Measurements from ENCODE around the gene STAT4.

The STAT4 gene

GRCh38 chr2:191078165-191078867 lies 72.5 kb downstream of the STAT4 start:
- no peak for DNase-seq

DNA sequence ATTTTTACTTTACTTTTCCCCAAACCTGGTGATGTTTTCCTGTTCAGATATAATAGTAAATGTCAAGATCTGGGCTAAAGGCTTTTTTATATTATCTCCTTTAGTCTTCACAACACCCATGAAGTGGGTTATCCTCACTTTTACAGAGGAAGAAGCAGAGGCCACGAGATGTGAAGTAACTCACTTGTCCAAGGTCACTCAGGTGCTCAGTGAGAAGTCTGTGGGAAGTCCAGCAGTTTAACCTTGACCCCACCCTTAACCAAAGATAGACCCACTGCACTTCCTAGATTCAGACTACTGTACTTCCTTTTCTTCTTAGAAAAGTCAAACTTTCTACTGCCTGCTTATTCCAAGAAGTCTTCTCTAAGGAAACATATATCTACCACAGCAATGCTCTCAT lies 80.5 kb downstream of the STAT4 start:
- DNase-seq = no peak

DNA sequence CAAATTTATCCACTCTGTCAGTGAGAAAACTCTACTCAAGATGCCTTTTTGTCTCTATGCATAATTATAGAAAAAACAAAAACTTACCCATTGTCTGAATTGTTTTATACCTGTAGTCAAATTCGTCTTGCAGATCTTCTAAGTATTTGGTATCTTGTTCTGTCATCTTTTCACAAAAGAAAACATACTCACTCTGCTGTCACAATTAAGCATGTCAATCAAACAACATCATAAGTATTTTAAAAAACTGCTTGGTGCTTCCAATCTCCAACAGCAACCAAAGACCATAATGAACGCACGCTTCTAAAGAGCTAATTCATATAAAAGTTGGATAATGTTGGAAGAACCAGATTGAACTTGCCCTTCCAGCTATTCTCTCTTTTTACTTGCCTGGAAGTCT lies 81.2 kb downstream of the STAT4 start:
- no peak for DNase-seq

- DNase-seq = no peak
Observed at GRCh38 chr2:191066919-191067233, 83.9 kb downstream of the STAT4 start.

DNA sequence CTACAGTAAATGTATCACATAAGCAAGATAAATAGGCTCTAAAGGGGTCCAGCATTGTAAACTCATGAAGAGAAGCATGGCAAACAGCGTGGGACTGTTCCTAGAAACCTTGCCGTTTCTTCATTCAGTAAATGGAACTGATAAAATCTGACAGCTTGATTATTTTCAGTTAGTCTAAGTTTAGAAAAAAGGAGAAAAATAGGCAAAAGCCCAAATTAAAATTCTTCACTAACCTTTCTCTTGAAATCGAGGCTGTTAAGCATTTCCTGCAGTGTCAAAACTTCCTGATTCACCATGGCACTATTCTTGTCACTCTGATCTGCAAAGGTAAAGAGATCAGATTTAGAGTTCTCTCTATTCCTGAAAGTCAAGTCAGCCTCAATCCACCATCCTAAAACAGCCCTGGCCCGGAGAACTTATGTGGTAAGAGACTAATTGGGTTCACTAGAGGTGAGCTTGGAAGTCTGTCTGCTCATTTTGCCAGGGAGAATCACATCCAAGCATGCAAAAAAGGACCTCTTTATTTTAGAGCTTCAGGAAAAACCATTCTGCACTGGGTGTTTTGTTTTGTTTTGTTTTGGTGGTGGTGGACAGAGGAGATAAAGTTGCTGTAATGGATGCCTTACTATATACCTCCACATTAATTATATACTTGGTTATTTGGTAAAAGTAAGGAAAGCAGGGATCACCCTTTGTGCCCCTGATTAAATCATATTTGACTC lies 84.4 kb downstream of the STAT4 start:
- DNase-seq = no peak

DNA sequence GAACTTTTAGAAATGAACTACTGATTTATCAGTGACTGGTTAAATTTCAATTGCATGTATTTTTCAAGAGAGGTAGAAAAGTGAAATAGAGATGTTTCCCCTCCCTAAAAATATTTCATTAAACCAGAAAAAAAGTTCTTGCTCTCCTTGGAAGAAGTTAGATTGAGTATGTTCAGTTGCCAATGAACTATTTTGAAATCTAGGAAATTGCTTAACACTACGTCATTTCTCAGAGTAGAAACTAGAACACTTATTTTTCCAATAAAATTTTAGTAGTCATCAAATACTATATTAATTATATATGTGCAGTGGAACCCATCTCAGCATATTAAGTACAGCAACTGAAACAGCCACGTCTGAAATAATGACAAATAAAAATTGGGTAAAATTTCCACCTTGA lies 85.0 kb downstream of the STAT4 start:
- no peak for DNase-seq

DNA sequence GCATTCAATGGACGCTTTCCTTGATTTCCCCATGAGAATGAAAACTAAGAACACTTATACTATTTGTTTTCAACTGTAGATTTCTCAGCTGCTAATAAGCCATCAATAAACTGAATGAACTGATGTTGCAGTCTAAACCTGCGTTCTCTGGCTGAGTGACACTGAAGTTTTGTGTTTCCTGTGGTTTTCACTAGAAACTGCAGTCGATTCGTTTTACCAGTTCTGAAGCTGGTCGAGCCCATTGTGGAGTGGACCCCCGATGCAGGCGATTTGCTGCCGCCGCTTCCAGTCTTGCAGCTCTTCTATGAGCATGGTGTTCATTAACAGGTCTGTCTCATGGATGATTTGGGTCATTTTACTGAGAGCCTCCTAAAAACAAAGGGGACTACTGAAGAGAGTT lies 86.2 kb downstream of the STAT4 start:
- DNase-seq = peak; percentile 4 to 9

DNA sequence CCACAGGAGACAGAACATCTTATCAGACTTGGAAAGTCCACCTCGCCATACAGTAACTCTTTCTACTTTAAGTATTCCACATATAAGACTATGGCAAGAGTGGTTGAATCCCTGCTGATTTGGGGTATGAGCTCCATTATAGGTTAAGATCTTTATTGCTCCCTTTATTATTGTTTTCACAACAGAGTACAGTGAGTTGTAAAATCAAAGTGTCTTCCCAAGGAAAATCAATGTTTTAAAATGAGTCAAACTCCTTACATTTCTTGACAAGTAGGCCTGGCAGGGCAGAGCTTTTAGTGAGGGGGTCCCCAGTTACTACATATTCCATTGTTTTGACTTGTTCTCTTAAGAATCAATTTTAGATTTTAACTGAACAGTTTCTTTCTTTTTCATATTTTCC lies 87.2 kb downstream of the STAT4 start:
- no peak for DNase-seq

DNA sequence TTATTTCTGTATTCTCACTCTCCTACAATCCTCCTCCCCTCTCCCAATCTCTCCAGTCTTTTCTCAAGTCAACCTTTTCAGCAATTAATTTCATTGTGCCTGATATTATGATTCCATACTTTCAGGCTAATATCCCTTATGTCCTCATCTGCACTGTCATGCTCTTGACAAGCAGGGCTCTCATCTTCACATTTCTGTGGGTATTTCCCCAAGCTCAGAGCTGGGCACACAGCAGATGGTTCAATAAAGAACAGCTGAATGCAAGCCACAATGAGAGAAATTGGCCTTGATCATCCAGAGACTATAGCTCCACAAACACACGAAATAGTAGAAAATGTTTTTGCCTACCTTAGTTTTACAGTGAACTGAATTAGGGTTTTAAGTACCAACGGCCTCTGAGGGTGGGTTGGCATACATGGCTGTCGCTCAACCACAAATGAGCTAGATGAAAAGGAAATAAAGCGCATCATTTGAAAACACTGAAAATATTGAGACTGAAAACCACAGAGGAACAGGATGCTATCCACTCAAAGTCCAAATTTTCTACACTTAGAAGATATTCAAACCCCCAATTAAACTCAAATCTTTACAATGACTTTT lies 89.3 kb downstream of the STAT4 start:
- DNase-seq = no peak

DNA sequence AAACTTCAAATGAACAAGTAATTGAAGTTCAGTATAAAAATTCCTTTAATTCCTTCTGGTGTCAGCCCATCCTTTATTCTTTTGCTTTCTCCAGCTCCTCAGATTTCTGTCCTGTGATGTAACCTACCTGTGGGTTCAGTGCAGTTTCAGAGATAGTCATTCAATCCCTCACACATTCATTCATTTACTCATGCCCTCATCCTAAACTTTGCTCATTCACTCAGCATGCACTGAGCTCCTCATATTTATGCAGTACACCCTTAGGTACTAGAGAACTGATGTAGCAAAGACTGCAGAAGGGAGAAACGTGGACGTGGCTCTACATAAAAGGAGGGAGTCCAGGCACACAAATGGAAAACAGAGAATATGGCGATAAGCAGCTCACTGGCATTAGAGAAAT lies 91.5 kb downstream of the STAT4 start:
- no peak for DNase-seq

GRCh38 chr2:191056228-191056627 lies 94.6 kb downstream of the STAT4 start:
- DNase-seq = no peak

DNA sequence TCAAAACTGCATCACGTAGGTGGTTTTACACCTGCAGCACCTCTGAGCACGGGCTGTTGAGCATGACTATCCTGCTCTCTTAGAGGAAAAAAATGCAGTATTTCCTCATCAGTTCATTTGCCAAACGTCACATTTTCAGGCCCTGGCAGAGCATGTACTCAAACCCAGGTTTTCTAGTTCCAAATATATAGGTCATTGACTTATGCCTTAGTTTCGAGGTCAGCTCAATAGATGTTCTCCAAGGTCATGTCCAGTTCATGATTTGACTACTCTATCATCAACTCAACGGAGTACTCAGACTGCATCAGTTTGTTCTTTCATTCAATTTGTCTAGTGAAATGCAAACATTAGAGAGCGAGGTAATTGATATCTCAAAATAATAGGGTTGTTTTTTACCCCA lies 97.5 kb downstream of the STAT4 start:
- DNase-seq = no peak

- DNase-seq = no peak
Observed at GRCh38 chr2:191051825-191052778, 98.7 kb downstream of the STAT4 start.

- no peak for DNase-seq
Observed at GRCh38 chr2:191051177-191051576, 99.6 kb downstream of the STAT4 start.

DNA sequence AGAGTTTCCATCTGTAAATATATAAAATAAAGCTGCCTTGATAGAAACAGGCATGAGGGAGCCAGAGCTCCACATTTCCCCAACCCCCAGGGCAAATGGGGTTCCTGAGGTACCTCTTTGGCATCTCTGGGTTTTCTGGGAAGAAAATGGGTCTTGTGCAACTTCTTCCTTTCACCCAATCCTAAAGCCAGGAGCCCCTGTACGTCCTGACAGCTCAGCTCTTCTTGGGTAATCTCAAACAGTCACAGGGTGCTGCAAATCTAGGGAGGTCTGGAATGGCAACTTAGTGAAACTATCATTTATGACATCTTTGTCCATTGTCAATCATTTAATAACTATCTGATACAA lies 100.2 kb downstream of the STAT4 start:
- no peak for DNase-seq

DNA sequence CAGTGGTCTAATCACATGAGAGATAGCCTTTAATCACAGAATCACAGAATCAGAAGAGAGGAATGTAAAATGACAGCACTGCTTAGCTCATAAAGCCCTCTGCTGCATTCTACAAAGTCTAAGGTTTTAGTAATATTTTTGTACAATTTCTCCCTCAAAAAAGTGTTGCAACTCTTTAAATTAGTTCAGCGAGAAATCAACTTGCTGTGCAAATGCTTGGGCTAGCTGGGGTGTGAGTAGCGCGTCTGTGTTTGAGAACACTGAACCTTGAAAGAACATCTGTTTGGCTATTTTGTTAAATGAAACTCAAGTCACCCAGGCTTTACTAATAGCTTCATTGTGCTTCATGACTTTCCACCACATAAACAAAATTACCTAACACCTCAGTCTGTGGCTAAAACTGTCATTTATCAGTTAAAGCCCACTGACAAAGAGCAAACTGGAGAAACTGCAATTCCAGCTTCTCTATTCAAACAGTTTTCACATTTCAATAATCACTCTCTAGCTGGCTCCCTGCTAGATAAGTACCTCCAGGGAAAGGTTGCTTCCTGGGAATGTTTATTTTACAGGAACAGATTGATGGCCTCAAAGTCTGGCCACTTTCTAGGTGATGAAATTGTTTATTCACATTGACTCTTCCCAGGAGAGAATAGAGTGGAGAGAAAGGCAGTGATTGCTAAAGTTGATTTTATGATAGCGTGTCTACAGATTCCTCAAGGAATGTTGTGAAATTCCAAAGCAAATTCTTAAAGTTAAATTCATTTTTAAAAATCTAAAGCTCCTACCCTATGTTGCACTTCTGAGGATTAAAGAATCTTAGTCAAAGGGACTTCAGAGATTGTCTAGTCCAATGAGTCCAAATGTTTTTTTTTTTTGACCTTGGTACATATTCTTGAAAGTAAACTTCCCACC lies 100.8 kb downstream of the STAT4 start:
- no peak for DNase-seq

DNA sequence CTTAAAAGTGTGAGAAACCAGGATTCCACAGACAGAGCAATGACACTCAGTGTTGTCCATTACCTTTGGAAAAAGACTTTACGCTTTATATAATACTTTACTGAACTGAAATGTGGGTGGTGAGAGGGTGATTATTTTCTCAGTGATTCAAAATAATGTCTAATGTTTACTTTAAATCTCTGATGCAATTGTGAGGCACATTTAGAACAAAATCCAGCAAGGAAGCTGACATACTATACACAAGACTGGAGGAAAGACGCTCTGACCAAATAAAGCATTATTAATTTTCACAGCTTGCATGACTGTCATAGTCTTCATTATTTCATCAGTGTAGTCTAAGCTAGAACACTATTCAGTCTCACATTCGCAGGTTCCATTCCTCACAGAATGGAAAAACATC lies 102.7 kb downstream of the STAT4 start:
- no peak for DNase-seq

- no peak for DNase-seq
Observed at GRCh38 chr2:191045141-191045540, 105.7 kb downstream of the STAT4 start.

- no peak for DNase-seq
Observed at GRCh38 chr2:191043438-191043837, 107.4 kb downstream of the STAT4 start.

DNA sequence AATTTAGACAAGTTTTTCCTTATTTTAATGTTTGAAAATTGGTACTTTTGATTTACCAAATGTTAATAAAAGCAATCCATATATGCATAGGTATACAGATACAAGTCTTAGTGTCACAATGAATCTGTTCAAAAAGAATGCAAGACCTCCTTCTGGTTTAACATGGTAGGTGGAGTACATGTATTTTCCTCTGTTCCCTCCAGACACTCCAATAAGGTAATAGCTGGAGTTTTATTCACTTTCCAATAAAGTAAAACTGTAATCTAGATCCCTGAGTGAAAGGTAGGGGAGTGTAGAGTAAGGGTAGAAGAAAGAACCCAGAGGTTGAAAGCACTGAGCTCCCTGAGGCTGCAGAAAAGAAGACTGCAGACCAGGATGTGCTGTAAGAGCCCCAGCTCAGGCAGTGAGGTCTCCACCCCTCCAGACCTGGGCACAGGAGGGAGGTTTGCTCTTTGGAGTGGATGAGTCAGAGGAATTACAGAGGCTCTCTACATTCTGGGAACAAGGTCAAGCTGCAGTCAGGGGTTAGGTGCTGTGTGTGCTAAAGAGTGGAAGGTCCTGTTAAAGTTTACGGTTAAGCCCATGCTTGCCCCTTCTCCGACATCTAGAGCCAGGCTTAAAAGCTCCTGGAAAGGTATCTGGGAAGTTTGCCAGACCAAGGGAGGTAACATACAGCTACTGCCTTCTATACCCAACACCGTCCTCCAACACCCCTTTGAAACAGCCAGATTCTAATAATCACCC lies 109.2 kb downstream of the STAT4 start:
- DNase-seq = peak in 1 of 2 experiments; percentile 8

DNA sequence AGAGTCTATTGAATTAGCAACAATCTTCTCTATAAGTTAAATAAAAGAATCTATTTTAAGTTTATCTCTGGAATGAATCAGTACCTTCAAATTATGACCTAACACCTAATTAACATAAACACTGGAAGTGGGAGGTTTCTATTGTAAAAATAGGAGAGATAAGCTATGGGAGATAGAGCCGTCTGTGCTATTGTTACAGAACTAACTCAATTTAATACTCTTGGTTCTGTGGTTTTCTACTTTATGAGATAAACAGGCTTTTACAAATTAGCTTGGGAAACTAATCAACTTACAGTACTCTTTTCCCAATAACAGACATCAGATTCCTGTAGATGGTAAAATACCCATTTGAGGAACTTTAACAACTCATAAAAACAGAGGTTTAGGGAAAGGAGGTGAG lies 111.2 kb downstream of the STAT4 start:
- no peak for DNase-seq

GRCh38 chr2:191038741-191039140 lies 112.1 kb downstream of the STAT4 start:
- no peak for DNase-seq
